Central memory CD8-positive, alpha-beta T cell (primary cell): ENCODE data around the gene RAB38.

Experiments used
- ATAC-seq: fragments of 150-1000 bp; cut with Tn5 transposase; replicated peaks from 2 replicates; pipeline ENCODE4 v1.10.0; 2022; ENCODE audit warnings: mild to moderate bottlenecking, moderate FRiP score, moderate number of reproducible peaks; ENCODE audit not compliant: poor library complexity, severe bottlenecking; ENCODE audit errors: extremely low read depth
- DNase-seq, 2 donors: peaks; one replicate each; pipeline ENCODE4 v3.0.0; 2021; ENCODE audit warnings: low spot score in 2 of 2
- H3K27ac Mint-ChIP-seq: one replicate; pipeline ENCODE4 v1.8.0; 2022; ENCODE audit warnings: low read depth, mild to moderate bottlenecking, moderate library complexity, mixed read lengths
- H3K27me3 Mint-ChIP-seq: one replicate; pipeline ENCODE4 v1.8.0; 2022; ENCODE audit warnings: mixed read lengths
- H3K36me3 Mint-ChIP-seq: one replicate; pipeline ENCODE4 v1.8.0; 2022; ENCODE audit warnings: mild to moderate bottlenecking, moderate library complexity, mixed read lengths; ENCODE audit not compliant: insufficient read depth
- H3K4me1 Mint-ChIP-seq: one replicate; pipeline ENCODE4 v1.8.0; 2022; ENCODE audit warnings: mixed read lengths
- H3K4me3 Mint-ChIP-seq: one replicate; pipeline ENCODE4 v1.8.0; 2022; ENCODE audit warnings: mild to moderate bottlenecking, moderate library complexity, mixed read lengths
- H3K9me3 Mint-ChIP-seq: one replicate; pipeline ENCODE4 v1.8.0; 2022; ENCODE audit warnings: mixed read lengths

The RAB38 gene

GRCh38 chr11:88174709-88175568 lies at the start of gene RAB38:
Gene RAB38, minus strand, starts transcription at chr11:88175443. Its CDS starts 59 bp downstream, at chr11:88175384.
- ATAC-seq (peak; percentile 67), DNase-seq (no peak)
- H3K36me3 Mint-ChIP-seq: no peaks in the 10 kb centered on the region
- no peaks in the 10 kb centered on the region for H3K9me3 Mint-ChIP-seq
- no peaks in the 10 kb centered on the region for H3K27me3 Mint-ChIP-seq
- H3K27ac Mint-ChIP-seq: peak within 1 kb of the TSS; percentile 64
- H3K4me3 Mint-ChIP-seq: peak within 1 kb of the TSS; percentile 70
- peaks cover 21% of the 10 kb centered on the region for H3K4me1 Mint-ChIP-seq

DNA sequence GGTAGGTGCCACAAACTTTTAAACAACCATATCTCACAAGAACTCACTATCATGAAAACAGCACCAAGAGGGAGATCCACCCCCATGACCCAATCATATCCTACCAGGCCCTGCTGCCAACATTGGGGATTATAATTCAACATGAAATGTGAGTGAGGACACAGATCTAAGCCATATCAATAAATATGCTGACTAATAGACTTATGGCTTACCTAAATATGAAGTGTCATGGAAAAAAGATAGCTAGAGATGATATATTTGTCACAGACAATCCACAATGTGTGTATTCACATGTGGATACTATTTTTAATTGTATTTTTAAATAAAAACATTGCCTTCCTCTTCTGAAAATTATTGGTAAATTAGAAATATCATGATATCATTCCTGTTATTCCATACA lies 38.2 kb upstream of the RAB38 start:
- no peaks in the 10 kb centered on the region for H3K36me3 Mint-ChIP-seq
- no peak overlapping the region for H3K27ac Mint-ChIP-seq
- DNase-seq: no peak
- H3K4me3 Mint-ChIP-seq: no peak overlapping the region
- ATAC-seq: no peak
- H3K9me3 Mint-ChIP-seq: no peaks in the 10 kb centered on the region
- H3K4me1 Mint-ChIP-seq: no peaks in the 10 kb centered on the region
- H3K27me3 Mint-ChIP-seq: no peaks in the 10 kb centered on the region

DNA sequence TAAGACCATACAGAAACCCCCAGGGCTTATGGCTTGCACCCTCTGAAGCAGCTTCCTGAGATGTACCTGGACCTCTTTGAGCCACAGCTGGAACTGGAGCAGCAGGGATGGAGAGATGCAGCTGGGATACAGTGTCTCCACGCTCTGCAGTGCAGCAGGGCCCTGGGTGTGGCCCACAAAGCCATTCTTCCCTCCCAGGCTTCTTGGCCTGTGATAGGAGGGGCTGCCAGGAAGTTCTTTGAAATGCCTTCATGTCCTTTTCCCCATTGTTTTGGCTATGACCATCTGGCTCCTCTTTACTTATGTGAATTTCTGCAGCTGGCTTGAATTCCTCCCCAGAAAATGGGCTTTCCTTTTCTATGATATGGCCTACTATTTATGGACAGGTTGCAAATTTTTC lies 37.1 kb upstream of the RAB38 start:
- Mint-ChIP-seq H3K36me3 (no peaks in the 10 kb centered on the region), H3K27me3 (no peaks in the 10 kb centered on the region), H3K4me3 (no peak overlapping the region), H3K27ac (no peak overlapping the region), H3K4me1 (no peaks in the 10 kb centered on the region), H3K9me3 (no peaks in the 10 kb centered on the region)
- DNase-seq (no peak), ATAC-seq (no peak)

DNA sequence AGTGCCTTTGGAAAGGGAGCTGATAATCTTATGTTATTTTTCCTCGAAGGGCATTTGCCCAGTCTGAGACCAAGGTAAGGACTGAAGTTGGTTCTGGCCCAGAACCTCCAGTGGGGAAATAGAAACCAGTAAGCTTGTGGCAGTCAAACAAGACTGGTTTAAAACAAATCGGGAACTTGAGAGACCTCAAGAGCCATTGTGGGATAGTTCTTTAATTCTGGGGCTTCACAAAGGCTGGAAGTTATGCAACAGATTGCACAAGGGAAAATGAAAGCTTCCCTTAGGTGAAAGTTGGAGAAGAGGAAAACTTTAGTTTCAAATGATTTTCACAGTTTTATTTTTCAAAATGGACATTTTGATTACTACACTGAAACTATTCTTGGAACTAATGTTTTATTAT lies 33.5 kb upstream of the RAB38 start:
- H3K9me3 Mint-ChIP-seq: no peaks in the 10 kb centered on the region
- ATAC-seq (no peak), DNase-seq (no peak)
- no peaks in the 10 kb centered on the region for H3K36me3 Mint-ChIP-seq
- H3K4me1 Mint-ChIP-seq: no peaks in the 10 kb centered on the region
- H3K4me3 Mint-ChIP-seq: no peak overlapping the region
- H3K27ac Mint-ChIP-seq: no peak overlapping the region
- H3K27me3 Mint-ChIP-seq: no peaks in the 10 kb centered on the region

GRCh38 chr11:88206751-88207150 lies 31.5 kb upstream of the RAB38 start:
- Mint-ChIP-seq H3K36me3 (no peaks in the 10 kb centered on the region), H3K27ac (no peak overlapping the region), H3K4me3 (no peak overlapping the region), H3K27me3 (no peaks in the 10 kb centered on the region), H3K9me3 (no peaks in the 10 kb centered on the region), H3K4me1 (no peaks in the 10 kb centered on the region)
- ATAC-seq (no peak), DNase-seq (no peak)

- Mint-ChIP-seq H3K36me3 (no peaks in the 10 kb centered on the region), H3K4me1 (no peaks in the 10 kb centered on the region), H3K9me3 (no peaks in the 10 kb centered on the region), H3K4me3 (no peak overlapping the region), H3K27me3 (no peaks in the 10 kb centered on the region), H3K27ac (no peak overlapping the region)
- DNase-seq: no peak
- ATAC-seq: no peak
Measured at GRCh38 chr11:88204353-88204752, 29.1 kb upstream of the RAB38 start.

DNA sequence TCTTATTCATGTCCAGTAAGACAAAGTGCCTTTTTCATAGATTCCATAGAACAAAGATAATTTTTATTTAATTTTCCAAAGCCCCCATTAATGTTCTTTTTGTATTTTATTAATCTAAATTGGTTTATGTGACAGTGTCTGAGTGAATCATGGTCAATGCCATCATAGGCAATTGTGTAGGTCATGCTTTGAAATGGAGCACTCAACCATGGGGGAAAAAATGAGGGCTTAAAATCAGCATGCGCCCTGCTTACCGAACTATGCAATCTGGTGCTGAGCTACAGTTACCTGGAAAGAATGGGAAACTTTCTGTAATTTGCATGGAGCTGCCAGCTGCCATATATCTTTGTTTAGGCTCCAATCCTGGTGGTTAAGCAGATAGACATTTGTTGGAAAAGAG lies 28.4 kb upstream of the RAB38 start:
- Mint-ChIP-seq H3K27me3 (no peaks in the 10 kb centered on the region), H3K4me3 (no peak overlapping the region), H3K4me1 (no peaks in the 10 kb centered on the region), H3K9me3 (no peaks in the 10 kb centered on the region), H3K36me3 (no peaks in the 10 kb centered on the region), H3K27ac (no peak overlapping the region)
- DNase-seq (no peak), ATAC-seq (no peak)

GRCh38 chr11:88202498-88202897 lies 27.3 kb upstream of the RAB38 start:
- Mint-ChIP-seq H3K4me3 (no peak overlapping the region), H3K9me3 (peaks cover 4% of the 10 kb centered on the region), H3K27me3 (no peaks in the 10 kb centered on the region), H3K4me1 (no peaks in the 10 kb centered on the region), H3K36me3 (no peaks in the 10 kb centered on the region), H3K27ac (no peak overlapping the region)
- ATAC-seq (no peak), DNase-seq (no peak)

DNA sequence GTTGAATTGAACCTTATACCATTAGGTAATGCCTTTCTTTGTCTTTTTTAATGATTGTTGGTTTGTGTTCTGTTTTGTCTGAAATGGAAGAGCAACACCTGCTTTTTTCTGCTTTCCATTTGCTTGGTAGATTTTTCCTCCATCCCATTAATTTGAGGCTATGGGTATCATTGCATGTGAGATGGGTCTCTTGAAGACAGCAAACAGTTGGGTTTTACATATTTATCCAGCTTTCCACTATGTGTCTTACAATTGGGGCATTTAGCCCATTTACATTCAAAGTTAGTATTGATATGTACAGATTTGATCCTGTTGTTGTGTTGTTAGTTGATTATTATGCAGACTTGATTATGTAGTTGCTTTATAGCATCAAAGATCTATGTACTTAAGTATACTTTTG lies 21.1 kb upstream of the RAB38 start:
- Mint-ChIP-seq H3K9me3 (peaks cover 23% of the 10 kb centered on the region), H3K4me3 (no peak overlapping the region), H3K27ac (no peak overlapping the region), H3K4me1 (no peaks in the 10 kb centered on the region), H3K36me3 (no peaks in the 10 kb centered on the region), H3K27me3 (no peaks in the 10 kb centered on the region)
- ATAC-seq (no peak), DNase-seq (no peak)

DNA sequence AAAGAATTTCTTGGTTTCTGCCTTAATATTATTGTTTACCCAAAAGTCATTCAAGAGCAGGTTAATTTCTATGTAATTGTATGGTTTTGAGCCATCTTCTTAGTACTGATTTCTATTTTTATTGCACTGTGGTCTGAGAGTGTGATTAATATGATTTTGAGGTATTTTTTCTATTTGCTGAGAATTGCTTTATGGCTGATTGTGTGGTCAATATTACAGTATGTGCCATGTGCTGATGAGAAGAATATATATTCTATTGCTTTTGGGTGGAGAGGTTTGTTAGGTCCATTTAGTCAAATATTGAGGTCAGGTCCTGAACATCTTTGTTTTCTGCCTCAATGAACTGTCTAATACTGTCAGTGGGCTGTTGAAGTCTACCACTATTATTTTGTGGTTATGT lies 20.7 kb upstream of the RAB38 start:
- ATAC-seq: no peak
- no peaks in the 10 kb centered on the region for H3K36me3 Mint-ChIP-seq
- H3K4me1 Mint-ChIP-seq: no peaks in the 10 kb centered on the region
- no peak overlapping the region for H3K27ac Mint-ChIP-seq
- no peaks in the 10 kb centered on the region for H3K27me3 Mint-ChIP-seq
- H3K9me3 Mint-ChIP-seq: peaks cover 23% of the 10 kb centered on the region
- no peak overlapping the region for H3K4me3 Mint-ChIP-seq
- DNase-seq: no peak

DNA sequence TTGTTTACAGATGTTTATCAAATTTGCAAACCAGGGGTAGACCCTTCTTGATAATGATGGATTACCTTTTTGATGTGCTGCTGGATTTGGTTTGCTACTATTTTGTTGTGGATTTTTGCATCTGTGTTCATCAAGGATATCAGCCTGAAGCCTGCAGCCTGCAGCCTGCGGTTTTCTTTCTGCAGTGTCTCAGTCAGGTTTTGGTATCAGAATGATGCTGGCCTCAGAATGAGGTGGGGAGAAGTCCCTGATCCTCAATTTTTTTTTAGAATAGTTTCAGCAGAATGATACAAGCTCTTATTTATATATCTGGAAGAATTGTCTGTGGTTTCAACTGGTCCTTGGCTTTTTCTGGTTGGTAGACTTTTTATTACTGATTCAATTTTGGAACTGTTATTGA lies 19.7 kb upstream of the RAB38 start:
- H3K9me3 Mint-ChIP-seq: peaks cover 23% of the 10 kb centered on the region
- no peaks in the 10 kb centered on the region for H3K36me3 Mint-ChIP-seq
- H3K4me1 Mint-ChIP-seq: no peaks in the 10 kb centered on the region
- DNase-seq (no peak), ATAC-seq (no peak)
- H3K4me3 Mint-ChIP-seq: no peak overlapping the region
- no peaks in the 10 kb centered on the region for H3K27me3 Mint-ChIP-seq
- no peak overlapping the region for H3K27ac Mint-ChIP-seq

- H3K27ac Mint-ChIP-seq: no peak overlapping the region
- no peak for ATAC-seq
Measured at GRCh38 chr11:88193278-88193677, 18.0 kb upstream of the RAB38 start.

GRCh38 chr11:88188932-88189253 lies 13.7 kb upstream of the RAB38 start:
- no peaks in the 10 kb centered on the region for H3K27me3 Mint-ChIP-seq

More at GRCh38 chr11:88193278-88193677, 18.0 kb upstream of the RAB38 start:
- no peak overlapping the region for H3K4me3 Mint-ChIP-seq
- peaks cover 23% of the 10 kb centered on the region for H3K9me3 Mint-ChIP-seq
- H3K36me3 Mint-ChIP-seq: no peaks in the 10 kb centered on the region
- DNase-seq: no peak
- H3K4me1 Mint-ChIP-seq: no peaks in the 10 kb centered on the region
- H3K27me3 Mint-ChIP-seq: no peaks in the 10 kb centered on the region

More at GRCh38 chr11:88188932-88189253, 13.7 kb upstream of the RAB38 start:
- Mint-ChIP-seq H3K36me3 (no peaks in the 10 kb centered on the region), H3K27ac (no peak overlapping the region), H3K4me3 (no peak overlapping the region), H3K4me1 (no peaks in the 10 kb centered on the region), H3K9me3 (no peaks in the 10 kb centered on the region)
- DNase-seq (no peak), ATAC-seq (no peak)
